GM12878 (cell line): Measurements from ENCODE around the gene BCKDHA. TPM values are rescaled to one million over a fixed set of nuclear protein-coding genes. Genes with fewer than 3 reads are reported as not detected.

Experiments used
- ATAC-seq: fragments of 200-7000 bp; cut with Tn5 transposase; 3 replicates; pipeline ENCODE4 v1.9.1; 2020; ENCODE audit warnings: mild to moderate bottlenecking, moderate library complexity
- BruUV-seq: library from RNA; stranded (reverse); fragments of 400-500 nt; replicated peaks from 2 replicates; lab custom pipeline; 2021; lab: Mats Ljungman, UMichigan
- CTCF ChIA-PET: fragments of 300-600 bp; sonication (Branson Sonifier 250); formaldehyde crosslinking; extraction: SDS; loops from one replicate; lab custom pipeline; 2021; ENCODE audit warnings: inconsistent platforms; lab: Yijun Ruan, JAX
- POLR2A ChIA-PET: fragments of 350-600 bp; formaldehyde crosslinking; extraction: SDS; loops from one replicate; lab custom pipeline; 2021; ENCODE audit warnings: inconsistent platforms; lab: Charles Lee
- RAD21 ChIA-PET: fragments of 300-600 bp; sonication (Branson Sonifier 250); formaldehyde crosslinking; loops from one replicate; lab custom pipeline; 2023; ENCODE audit warnings: antibody characterized with exemption; ENCODE audit not compliant: unreplicated experiment; lab: Charles Lee
- SMC1A ChIA-PET: fragments of 300-600 bp; sonication (Branson Sonifier 250); formaldehyde crosslinking; loops from one replicate; lab custom pipeline; 2023; ENCODE audit not compliant: unreplicated experiment, uncharacterized antibody; lab: Charles Lee
- DNase-seq: peaks from one replicate; pipeline ENCODE4 v3.0.0-alpha.2; 2011; ENCODE audit warnings: low read depth, low spot score
- FAIRE-seq: peaks from 3 replicates; lab custom pipeline; 2011; peaks lifted over from hg19 to GRCh38; lab: Jason Lieb, UNC
- H2AFZ ChIP-seq: 2 replicates; pipeline ENCODE4 v1.6.0; 2011; ENCODE audit warnings: low read depth, low read length, control low read depth; ENCODE audit not compliant: control insufficient read depth
- H3K27ac ChIP-seq: 2 replicates; pipeline ENCODE4 v1.5.1; 2011; ENCODE audit warnings: control low read depth; ENCODE audit not compliant: control insufficient read depth, insufficient read depth
- H3K27me3 ChIP-seq, 2 experiments: replicated peaks in 1 of 2; 2 replicates each; pipeline versions ENCODE4 v1.6.0 to v1.6.1; 2011; ENCODE audit warnings: low read length in 1 of 2; ENCODE audit not compliant: control insufficient read depth in 2 of 2, insufficient read depth in 2 of 2
- H3K36me3 ChIP-seq, 2 experiments: 2 replicates each; pipeline ENCODE4 v1.5.1; 2011; ENCODE audit warnings: low read length in 1 of 2; ENCODE audit not compliant: control insufficient read depth in 2 of 2, insufficient read depth in 2 of 2
- H3K4me1 ChIP-seq: 2 replicates; pipeline ENCODE4 v1.6.1; 2011; ENCODE audit warnings: mild to moderate bottlenecking, low read length, moderate library complexity, mixed read lengths; ENCODE audit not compliant: control insufficient read depth, insufficient read depth
- H3K4me2 ChIP-seq: 2 replicates; pipeline ENCODE4 v1.6.0; 2011; ENCODE audit warnings: control low read depth; ENCODE audit not compliant: control insufficient read depth, insufficient read depth
- H3K4me3 ChIP-seq: fragments of 200-600 bp; sonication (generic); 2 replicates; pipeline ENCODE4 v1.5.1; 2016
- H3K79me2 ChIP-seq: 2 replicates; pipeline ENCODE4 v1.6.0; 2011; ENCODE audit warnings: low read length; ENCODE audit not compliant: control insufficient read depth, insufficient read depth
- H3K9ac ChIP-seq: 2 replicates; pipeline ENCODE4 v1.8.0; 2011; ENCODE audit warnings: low read length, control low read depth, mixed read lengths; ENCODE audit not compliant: control insufficient read depth, insufficient read depth
- H3K9me3 ChIP-seq: replicated peaks from 3 replicates; pipeline ENCODE4 v1.5.1; 2011; ENCODE audit warnings: mild to moderate bottlenecking, low read length; ENCODE audit not compliant: control insufficient read depth, insufficient read depth
- H4K20me1 ChIP-seq: 2 replicates; pipeline ENCODE4 v1.6.0; 2011; ENCODE audit not compliant: control insufficient read depth, insufficient read depth
- BRCA1 ChIP-seq: IDR thresholded peaks from 2 replicates; pipeline ENCODE4 v1.6.1; 2011; ENCODE audit warnings: low read depth, low read length, improper control_type of control experiment
- MEF2A ChIP-seq: IDR thresholded peaks from 2 replicates; pipeline ENCODE4 v1.6.1; 2011; ENCODE audit warnings: low read depth, mild to moderate bottlenecking, low read length, moderate library complexity; ENCODE audit not compliant: insufficient read depth
- MYC ChIP-seq: IDR thresholded peaks from 2 replicates; pipeline ENCODE4 v1.6.1; 2011; ENCODE audit warnings: mild to moderate bottlenecking, low read length, moderate library complexity, inconsistent platforms; ENCODE audit not compliant: insufficient read depth, insufficient replicate concordance, insufficient read length, severe bottlenecking
- PKNOX1 ChIP-seq: fragments of 450-650 bp; IDR thresholded peaks from 2 replicates; pipeline ENCODE4 v1.6.1; 2016; ENCODE audit warnings: mild to moderate bottlenecking
- RUNX3 ChIP-seq: IDR thresholded peaks from 2 replicates; pipeline ENCODE4 v1.6.1; 2012; ENCODE audit warnings: low read length, inconsistent platforms
- STAT1 ChIP-seq: fragments of 450-650 bp; conservative IDR thresholded peaks from 2 replicates; pipeline ENCODE4 v1.6.1; 2014; ENCODE audit warnings: antibody characterized with exemption, mild to moderate bottlenecking
- TBL1XR1 ChIP-seq: IDR thresholded peaks from 2 replicates; pipeline ENCODE4 v1.6.1; 2012; ENCODE audit warnings: low read depth, low read length, improper control_type of control experiment
- WGBS: methylation state at CpG from one replicate; pipeline ENCODE4 v1.1.6; 2016; ENCODE audit warnings: low lambda C conversion rate; ENCODE audit not compliant: insufficient replicate concordance, insufficient coverage; ENCODE audit errors: missing lambda C conversion rate; 5-methylcytosine and 5-hydroxymethylcytosine counted together
- in situ Hi-C: fragments of 300-500 bp; cut with MboI; formaldehyde crosslinking; loops from 9 replicates; pipeline ENCODE4 v1.14.3; 2018; ENCODE audit warnings: mixed read lengths
- intact Hi-C: fragments of 100-400 bp; cut with micrococcal nuclease; formaldehyde crosslinking; loops from one replicate; pipeline ENCODE4 v1.14.2; 2022; ENCODE audit not compliant: unreplicated experiment
- polyA plus RNA-seq, 11 experiments: library from polyadenylated mRNA; depleted of rRNA in 4 of 11; unstranded in 6 of 11; stranded (reverse) in 5 of 11; fragments of >200 nt; fragmentation: Nextera tagmentation in 4 of 11; fragmentation: Illumina TruSeq in 1 of 11; extraction: Ambion mirVana in 4 of 11; extraction: Trizol in 1 of 11; gene quantifications; 1 replicate in 1 of 11; 2 replicates in 10 of 11; pipeline versions ENCODE4 v1.2.1 to v1.2.3, GENCODE V29; 2011 to 2016; ENCODE audit warnings: inconsistent platforms in 2 of 11, missing spikeins in 2 of 11, low read depth in 1 of 11
- total RNA-seq, 4 experiments: library from RNA; depleted of rRNA in 3 of 4; stranded (reverse); fragments of >200 nt in 3 of 4; fragmentation: Illumina TruSeq in 1 of 4; extraction: Trizol in 1 of 4; gene quantifications; 2 replicates each; pipeline versions ENCODE4 v1.2.1 to v1.2.3, GENCODE V29; 2013 to 2021

Gene BCKDHA
- total and polyA plus RNA-seq, 10 of the 15 experiments (the other 5 are each of a cell fraction or from before 2014, with no cell fraction given) = 9.9 to 107 (median 46.4) TPM

DNA sequence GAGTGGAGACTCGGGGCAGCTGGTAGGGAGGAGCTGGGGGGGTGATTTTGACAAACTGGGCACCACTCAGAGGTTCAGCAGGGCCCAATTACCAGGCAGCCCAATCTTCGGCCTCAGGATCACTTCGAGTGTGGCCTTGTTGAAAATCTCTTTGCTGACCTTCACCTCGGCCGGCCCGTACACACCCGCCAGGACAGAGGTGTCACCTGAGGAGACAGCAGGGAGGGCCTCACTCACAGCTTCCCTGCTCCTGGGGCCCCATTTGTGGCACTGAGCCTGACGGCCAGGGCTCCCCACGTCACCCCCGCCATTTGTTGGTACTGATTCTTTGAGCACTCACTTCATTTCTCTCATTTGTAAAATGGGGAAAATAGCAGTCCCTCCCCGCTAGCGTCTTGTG lies 4.8 kb upstream of the BCKDHA start:
- in situ Hi-C loops = no loop called here
- RAD21 ChIA-PET = no interaction called here

More for the DNA sequence above, 4.8 kb upstream of the BCKDHA start:
- intact Hi-C loops = no loop called here
- Histone ChIP-seq H3K27ac (no peak overlapping the region), H3K4me1 (peaks cover 21% of the 10 kb centered on the region), H3K9ac (no peak overlapping the region), H2AFZ (no peak overlapping the region), H3K4me2 (no peak overlapping the region), H3K79me2 (peaks cover 37% of the 10 kb centered on the region), H3K27me3 (no peaks in the 10 kb centered on the region), H3K4me3 (no peak overlapping the region), H3K9me3 (no peaks in the 10 kb centered on the region), H4K20me1 (no peaks in the 10 kb centered on the region), H3K36me3 (peaks cover 19 to 22% of the 10 kb centered on the region in 2 experiments; a peak in 3 of 4 replicates)
- 98% methylated on average over 12 of the region's 12 CpGs for WGBS
- no peak for ATAC-seq
- FAIRE-seq = no peak
- DNase-seq = no peak
- ChIA-PET CTCF (interaction anchor here (0.6 kb wide), 1 partner anchor 38 kb away, joined by 3 read pairs; no protein-coding TSS in a partner anchor), SMC1A (interaction anchor here (1.4 kb wide), 1 partner anchor 46 kb away, joined by 3 read pairs; no protein-coding TSS in a partner anchor), POLR2A (interaction anchor here (2.3 kb wide), 1 partner anchor 28 kb away, joined by 11 read pairs; no protein-coding TSS in a partner anchor)
- no peak for TF ChIP-seq STAT1
- TF ChIP-seq RUNX3 = no peak
- TF ChIP-seq MYC = no peak
- TF ChIP-seq TBL1XR1 = no peak
- TF ChIP-seq MEF2A = no peak
- TF ChIP-seq BRCA1 = no peak
- TF ChIP-seq PKNOX1 = no peak
- no TSS peak for BruUV-seq
